IPS DF 6.9 (cell line): ENCODE measurements around the gene ACYP2.
"Not testable (repeated sequence)": the region's sequence is repeated elsewhere in the genome, so short reads cannot be mapped to it uniquely, and the experiment has no call there.

Experiments used
- DNase-seq: peaks from one replicate; pipeline ENCODE4 v3.0.0-alpha.2; 2013; ENCODE audit warnings: low read depth, low spot score
- H3K27ac ChIP-seq: one replicate; pipeline ENCODE4 v1.5.1; 2013; ENCODE audit warnings: low read length, control low read depth
- H3K27me3 ChIP-seq: 2 replicates; pipeline ENCODE4 v1.6.1; 2013; ENCODE audit warnings: mild to moderate bottlenecking, low read length; ENCODE audit not compliant: control insufficient read depth, insufficient read depth
- H3K36me3 ChIP-seq: 2 replicates; pipeline ENCODE4 v1.6.1; 2013; ENCODE audit warnings: low read length; ENCODE audit not compliant: control insufficient read depth, insufficient read depth
- H3K4me1 ChIP-seq: 2 replicates; pipeline ENCODE4 v1.6.1; 2013; ENCODE audit warnings: low read length; ENCODE audit not compliant: control insufficient read depth, insufficient read depth
- H3K4me3 ChIP-seq: 2 replicates; pipeline ENCODE4 v1.5.1; 2013; ENCODE audit warnings: mild to moderate bottlenecking, low read length
- H3K9me3 ChIP-seq: 2 replicates; pipeline ENCODE4 v1.6.1; 2013; ENCODE audit warnings: low read length, inconsistent platforms; ENCODE audit not compliant: control insufficient read depth, insufficient read depth
- WGBS: extraction: QIAGEN DNeasy Blood & Tissue Kit; methylation state at CpG from one replicate; pipeline ENCODE4 v1.1.7; 2013; ENCODE audit warnings: mixed read lengths, missing lambda C conversion rate; ENCODE audit not compliant: insufficient read length, insufficient coverage; 5-methylcytosine and 5-hydroxymethylcytosine counted together

Gene ACYP2

DNA sequence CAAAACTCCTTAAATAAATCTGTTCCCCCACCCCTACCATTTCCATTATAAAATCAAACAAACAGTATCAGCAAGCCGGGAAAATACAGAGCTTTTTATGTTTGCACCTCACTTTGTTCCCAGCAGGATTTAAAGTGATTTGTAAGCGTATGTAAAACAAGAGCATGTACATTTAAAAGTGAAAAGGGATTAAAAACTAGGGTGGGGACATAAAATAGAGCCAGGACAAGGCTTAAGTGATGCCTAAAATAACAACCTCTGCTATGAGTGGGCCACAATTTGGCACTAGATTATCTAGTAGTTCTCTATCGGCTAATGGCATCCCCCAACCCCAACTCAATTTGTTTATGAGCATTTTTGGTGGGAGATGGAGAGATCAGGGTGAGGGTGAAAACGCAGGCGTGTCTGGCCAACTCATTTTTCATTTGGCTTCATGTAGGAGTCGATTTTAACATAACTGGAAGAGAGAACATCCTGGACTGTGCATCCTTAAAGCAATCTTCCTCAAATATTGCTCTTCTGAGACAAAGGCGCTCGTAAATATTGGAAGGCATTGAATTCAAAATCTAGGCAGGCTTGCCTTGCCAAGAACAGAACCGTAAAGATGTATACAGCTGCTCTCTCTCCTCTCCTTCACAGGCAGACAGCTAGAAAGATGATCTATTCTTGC lies 175.1 kb downstream of the ACYP2 start:
- H3K36me3 ChIP-seq, result no peaks in the 10 kb centered on the region
- H3K4me3 ChIP-seq, result no peak overlapping the region
- no peak overlapping the region for H3K27ac ChIP-seq
- 0 out of 2 replicates have a peak, but pooled peaks cover 2% of the 10 kb centered on the region for H3K4me1 ChIP-seq
- peaks cover 7% of the 10 kb centered on the region; the same call in 1 of the 2 replicates for H3K27me3 ChIP-seq
- WGBS, result no CpG with 5 or more reads among the region's 9 CpGs
- DNase-seq, result no peak
- no peaks in the 10 kb centered on the region for H3K9me3 ChIP-seq

GRCh38 chr2:54294665-54295064 lies 179.2 kb downstream of the ACYP2 start:
- not testable (repeated sequence) for H3K9me3 ChIP-seq, H3K4me3 ChIP-seq, H3K36me3 ChIP-seq, H3K27me3 ChIP-seq, H3K27ac ChIP-seq, H3K4me1 ChIP-seq, DNase-seq
- WGBS, result no CpG with 5 or more reads among the region's 2 CpGs

DNA sequence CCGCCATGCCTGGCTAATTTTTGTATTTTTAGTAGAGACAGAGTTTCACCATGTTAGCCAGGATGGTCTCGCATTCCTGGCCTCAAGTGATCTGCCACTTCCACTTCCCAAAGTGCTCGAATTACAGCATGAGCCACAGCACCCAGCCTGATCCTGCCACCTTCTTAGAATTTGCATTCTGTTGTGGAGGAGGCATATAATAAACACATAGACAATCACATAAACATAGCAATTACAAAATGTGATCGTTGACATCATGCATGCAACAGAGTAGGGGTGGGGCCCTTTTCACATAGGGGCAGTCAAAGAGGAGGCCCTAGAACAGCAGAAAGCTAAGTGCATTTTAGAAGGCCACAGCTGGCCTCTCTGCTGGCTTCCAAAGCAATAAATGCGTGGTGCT lies 180.5 kb downstream of the ACYP2 start:
- Histone ChIP-seq H3K4me1 (0 out of 2 replicates have a peak, but pooled peaks cover 2% of the 10 kb centered on the region), H3K4me3 (no peak overlapping the region), H3K9me3 (no peaks in the 10 kb centered on the region), H3K27me3 (peaks cover 5% of the 10 kb centered on the region; the same call in 1 of the 2 replicates), H3K27ac (no peak overlapping the region), H3K36me3 (no peaks in the 10 kb centered on the region)
- no CpG with 5 or more reads among the region's 5 CpGs for WGBS
- no peak for DNase-seq

DNA sequence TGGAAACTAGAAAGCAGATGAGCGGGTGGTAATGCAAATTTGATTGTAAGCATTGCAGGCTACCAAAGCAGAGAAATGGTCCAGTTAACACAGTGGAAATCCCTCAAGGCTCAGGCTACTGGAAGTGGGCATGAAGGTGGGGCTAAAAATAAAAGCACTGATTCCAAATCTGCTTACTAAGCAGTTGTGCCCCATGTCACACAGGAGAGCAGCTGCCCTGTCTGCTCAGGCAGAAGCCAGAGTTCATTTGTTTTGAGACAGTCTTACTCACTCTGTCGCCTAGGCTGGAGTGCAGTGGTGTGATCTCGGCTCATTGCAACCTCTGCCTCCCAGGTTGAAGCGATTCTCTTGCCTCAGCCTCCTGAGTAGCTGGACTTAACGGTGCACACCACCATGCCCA lies 183.1 kb downstream of the ACYP2 start:
- H3K9me3 ChIP-seq, result no peaks in the 10 kb centered on the region
- no peaks in the 10 kb centered on the region for H3K4me1 ChIP-seq
- no peak overlapping the region for H3K4me3 ChIP-seq
- no peaks in the 10 kb centered on the region for H3K36me3 ChIP-seq
- no CpG with 5 or more reads among the region's 5 CpGs for WGBS
- DNase-seq, result no peak
- no peaks in the 10 kb centered on the region for H3K27me3 ChIP-seq
- H3K27ac ChIP-seq, result no peak overlapping the region

DNA sequence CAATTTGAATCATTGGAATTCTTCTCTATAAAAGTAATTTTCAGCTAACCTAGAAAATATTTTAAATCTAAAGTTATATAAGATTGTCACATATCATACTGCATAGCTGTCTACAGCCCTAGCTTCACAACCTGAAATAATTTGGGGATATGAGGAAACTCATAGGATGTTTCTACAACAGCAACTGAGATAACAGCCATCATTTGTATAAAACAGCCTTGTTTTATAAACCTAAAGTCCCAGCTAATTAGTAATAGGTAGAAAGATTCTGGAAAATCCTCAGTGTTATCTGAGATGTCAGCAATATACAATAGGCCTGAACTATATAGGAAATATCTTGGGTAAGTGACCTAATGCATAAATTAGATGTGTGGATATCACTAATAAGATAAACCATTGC lies 188.2 kb downstream of the ACYP2 start:
- no peaks in the 10 kb centered on the region for H3K9me3 ChIP-seq
- H3K4me3 ChIP-seq, result no peak overlapping the region
- no peaks in the 10 kb centered on the region for H3K36me3 ChIP-seq
- no peaks in the 10 kb centered on the region for H3K4me1 ChIP-seq
- no peak for DNase-seq
- no peak overlapping the region for H3K27ac ChIP-seq
- no peaks in the 10 kb centered on the region for H3K27me3 ChIP-seq

DNA sequence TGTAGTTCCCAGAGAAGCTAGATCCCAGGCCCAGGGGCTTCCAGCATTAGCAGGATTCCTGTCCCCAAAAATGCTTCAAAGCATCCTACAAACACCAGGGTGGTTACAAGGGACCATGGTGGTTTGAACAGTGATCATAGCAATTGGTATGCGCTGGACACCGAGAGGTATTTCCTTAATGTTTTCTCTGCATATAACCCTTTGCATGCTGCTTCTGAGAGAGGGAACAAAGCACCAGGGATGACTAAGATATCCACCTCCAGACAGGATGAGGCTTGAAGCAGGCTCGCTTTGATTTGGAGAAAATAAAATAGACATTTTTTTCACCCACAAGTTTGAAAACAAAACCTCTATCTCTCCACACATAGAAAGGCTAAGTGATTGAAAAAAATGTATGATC lies 191.1 kb downstream of the ACYP2 start:
- Histone ChIP-seq H3K4me1 (no peaks in the 10 kb centered on the region), H3K27ac (no peak overlapping the region), H3K9me3 (no peaks in the 10 kb centered on the region), H3K4me3 (no peak overlapping the region), H3K27me3 (no peaks in the 10 kb centered on the region), H3K36me3 (no peaks in the 10 kb centered on the region)
- WGBS, result no CpG with 5 or more reads among the region's 3 CpGs
- no peak for DNase-seq

- Histone ChIP-seq H3K36me3 (no peaks in the 10 kb centered on the region), H3K4me3 (no peak overlapping the region), H3K4me1 (no peaks in the 10 kb centered on the region), H3K9me3 (no peaks in the 10 kb centered on the region), H3K27me3 (no peaks in the 10 kb centered on the region), H3K27ac (no peak overlapping the region)
- no peak for DNase-seq
- no CpG with 5 or more reads among the region's 6 CpGs for WGBS
These were observed 192.8 kb downstream of the ACYP2 start for GRCh38 chr2:54308186-54308585.

DNA sequence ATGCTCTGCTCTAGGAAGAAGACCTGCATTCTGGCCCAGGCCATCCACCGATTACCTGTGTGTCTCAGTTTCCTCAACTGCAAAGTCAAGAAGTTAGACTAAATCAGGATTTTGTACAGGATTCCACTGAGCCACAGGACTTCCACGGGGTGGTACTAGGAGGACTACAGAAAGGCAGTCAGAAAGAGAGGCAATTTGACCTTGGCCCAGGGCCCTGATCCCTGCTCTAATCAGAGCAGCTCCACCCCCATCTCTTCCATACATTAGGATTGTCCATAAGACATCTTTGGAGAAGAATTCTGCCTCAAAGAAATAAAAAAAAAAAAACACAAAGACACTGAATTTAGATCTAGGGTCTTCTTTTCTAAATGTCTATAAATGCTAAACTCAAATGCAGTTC lies 193.4 kb downstream of the ACYP2 start:
- no peaks in the 10 kb centered on the region for H3K27me3 ChIP-seq
- DNase-seq, result no peak
- H3K27ac ChIP-seq, result no peak overlapping the region
- H3K4me1 ChIP-seq, result no peaks in the 10 kb centered on the region
- no CpG with 5 or more reads among the region's 2 CpGs for WGBS
- H3K4me3 ChIP-seq, result no peak overlapping the region
- no peaks in the 10 kb centered on the region for H3K9me3 ChIP-seq
- H3K36me3 ChIP-seq, result no peaks in the 10 kb centered on the region

DNA sequence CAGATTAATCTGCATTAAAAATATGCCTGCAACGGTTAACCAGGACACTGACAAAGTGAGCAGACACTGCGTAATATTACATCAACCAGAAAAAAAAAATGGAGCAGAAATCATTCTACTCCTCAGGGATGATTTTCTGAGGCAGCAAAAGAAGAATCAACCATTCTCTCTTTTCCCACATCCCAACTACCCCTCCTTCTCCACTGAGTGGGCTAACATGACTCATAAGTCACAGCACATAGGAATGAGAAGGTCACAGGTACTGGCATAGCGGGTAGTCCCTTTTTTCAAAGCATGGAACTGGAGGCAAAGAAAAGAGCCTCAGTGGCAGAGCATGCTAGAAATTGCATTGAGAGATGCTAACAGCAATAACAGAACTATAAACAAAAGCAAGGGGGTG lies 194.9 kb downstream of the ACYP2 start:
- no peak for DNase-seq
- no CpG with 5 or more reads among the region's 3 CpGs for WGBS

DNA sequence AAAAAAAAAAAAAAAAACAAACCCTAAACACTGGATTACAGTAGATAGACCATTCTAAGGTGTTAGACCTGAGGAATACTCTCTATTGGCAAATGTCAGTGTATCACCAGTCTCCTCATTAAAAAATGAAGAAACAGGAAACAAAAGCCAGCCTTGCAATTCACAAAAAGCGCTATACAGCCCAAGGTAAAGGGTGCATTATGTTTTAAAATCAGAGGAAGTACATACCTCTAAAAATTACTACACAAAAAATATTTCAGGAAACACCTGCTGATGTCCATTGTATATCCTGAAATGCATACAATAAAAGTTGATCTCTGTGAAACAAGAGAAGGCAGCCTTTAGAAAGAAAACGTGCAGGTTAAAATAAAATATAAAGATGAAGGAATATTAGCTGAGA lies 195.5 kb downstream of the ACYP2 start:
- H3K36me3 ChIP-seq, result no peaks in the 10 kb centered on the region
- WGBS, result no CpG with 5 or more reads among the region's 2 CpGs
- H3K4me3 ChIP-seq, result no peak overlapping the region
- no peaks in the 10 kb centered on the region for H3K4me1 ChIP-seq
- no peak for DNase-seq
- no peaks in the 10 kb centered on the region for H3K27me3 ChIP-seq
- H3K27ac ChIP-seq, result no peak overlapping the region
- no peaks in the 10 kb centered on the region for H3K9me3 ChIP-seq

More for the DNA sequence above, 194.9 kb downstream of the ACYP2 start:
- no peak overlapping the region for H3K4me3 ChIP-seq
- H3K9me3 ChIP-seq, result no peaks in the 10 kb centered on the region
- no peaks in the 10 kb centered on the region for H3K36me3 ChIP-seq
- no peaks in the 10 kb centered on the region for H3K4me1 ChIP-seq
- no peak overlapping the region for H3K27ac ChIP-seq
- H3K27me3 ChIP-seq, result no peaks in the 10 kb centered on the region

DNA sequence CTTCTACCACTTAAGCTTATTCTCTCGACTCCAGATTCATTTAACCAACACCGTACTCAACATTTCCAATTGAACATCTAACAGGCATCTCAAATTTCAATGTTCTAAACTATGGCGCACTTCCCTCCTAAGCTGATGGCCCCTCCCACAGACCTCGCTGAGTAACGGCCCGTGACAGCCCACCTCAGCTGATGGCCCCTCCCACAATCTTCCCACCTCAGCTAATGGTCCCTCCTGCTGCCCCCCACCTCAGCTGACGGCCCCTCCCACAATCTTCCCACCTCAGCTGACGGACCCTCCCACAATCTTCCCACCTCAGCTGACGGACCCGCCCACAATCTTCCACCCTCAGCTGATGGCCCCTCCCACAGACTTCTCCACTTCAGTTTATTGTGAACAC lies 197.7 kb downstream of the ACYP2 start:
- Histone ChIP-seq H3K4me1 (no peaks in the 10 kb centered on the region), H3K27ac (no peak overlapping the region), H3K9me3 (no peaks in the 10 kb centered on the region), H3K36me3 (no peaks in the 10 kb centered on the region), H3K27me3 (no peaks in the 10 kb centered on the region), H3K4me3 (no peak overlapping the region)
- DNase-seq, result no peak
- 100% methylated on average over 3 of the region's 10 CpGs for WGBS
